ENCODE data around the gene SUMF2.
"Not testable (repeated sequence)": the region's sequence is repeated elsewhere in the genome, so short reads cannot be mapped to it uniquely, and the experiment has no call there.

The SUMF2 gene

DNA sequence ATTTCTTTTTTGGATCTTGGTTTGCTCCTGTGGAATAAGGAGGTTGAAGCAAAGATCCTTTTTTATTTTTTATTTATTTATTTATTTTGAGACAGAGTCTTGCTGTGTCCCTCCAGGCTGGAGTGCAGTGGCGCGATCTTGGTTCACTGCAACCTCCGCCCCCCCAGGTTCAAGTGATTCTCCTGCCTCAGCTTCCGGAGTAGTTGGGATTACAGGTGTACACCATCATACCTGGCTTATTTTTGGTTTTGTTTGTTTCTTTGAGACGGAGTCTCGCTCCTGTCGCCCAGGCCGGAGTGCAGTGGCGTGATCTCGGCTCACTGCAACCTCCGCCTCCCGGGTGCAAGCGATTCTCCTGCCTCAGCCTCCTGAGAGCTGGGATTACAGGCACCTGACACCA, 2.3 kb downstream of the SUMF2 start:
- not testable (repeated sequence) for DNase-seq

DNA sequence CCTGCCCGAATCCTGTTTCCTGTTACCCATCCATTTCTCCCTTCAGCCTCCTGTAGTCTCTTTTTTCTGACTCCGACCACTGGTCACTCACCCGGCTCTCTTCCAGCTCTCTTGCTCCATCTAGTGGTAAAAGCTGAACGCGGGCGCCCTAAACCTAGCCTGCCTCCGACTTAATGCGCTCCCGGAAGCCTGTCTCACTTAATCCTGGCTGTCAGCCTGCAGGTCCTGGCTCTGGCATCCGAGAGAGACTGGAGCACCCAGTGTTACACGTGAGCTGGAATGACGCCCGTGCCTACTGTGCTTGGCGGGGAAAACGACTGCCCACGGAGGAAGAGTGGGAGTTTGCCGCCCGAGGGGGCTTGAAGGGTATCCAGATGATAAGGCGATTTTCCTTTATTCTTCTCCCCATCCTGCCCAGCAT, 10.3 kb downstream of the SUMF2 start:
- peak; percentile 52 to 97 for DNase-seq

DNA sequence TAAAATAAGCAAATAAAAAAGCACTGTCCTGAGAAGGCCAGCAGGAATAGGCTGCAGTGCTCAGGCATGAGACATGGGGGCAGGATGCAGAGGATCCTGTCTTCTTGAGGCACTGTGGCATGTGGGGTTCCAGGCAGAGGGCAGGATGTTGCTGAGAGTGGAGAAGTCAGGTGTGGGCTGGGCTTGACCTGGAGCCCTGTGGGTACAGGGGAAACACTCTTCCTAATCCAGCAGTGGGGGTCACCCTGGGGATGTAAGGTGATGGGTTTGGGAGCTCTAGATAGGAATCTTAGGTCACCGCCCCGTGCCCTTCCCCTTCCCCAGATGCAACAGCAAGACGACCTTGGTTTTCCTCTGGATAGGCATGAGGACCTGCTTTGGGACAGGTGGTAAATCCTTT, 13.6 kb downstream of the SUMF2 start:
- DNase-seq: no peak

DNA sequence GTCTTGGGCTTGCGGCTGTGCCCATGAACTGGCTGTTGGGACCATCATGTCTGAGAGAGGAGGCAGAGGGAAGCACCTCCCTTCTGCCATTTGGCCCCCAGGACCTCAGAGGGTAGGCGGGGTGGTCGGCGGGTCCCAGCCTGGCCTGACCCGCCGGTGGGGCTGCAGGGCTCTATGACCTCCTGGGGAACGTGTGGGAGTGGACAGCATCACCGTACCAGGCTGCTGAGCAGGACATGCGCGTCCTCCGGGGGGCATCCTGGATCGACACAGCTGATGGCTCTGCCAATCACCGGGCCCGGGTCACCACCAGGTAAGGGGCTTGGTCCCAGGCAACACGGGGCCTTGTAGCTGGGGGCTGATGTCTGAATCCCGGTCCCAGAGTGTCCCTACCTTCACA, 14.1 kb downstream of the SUMF2 start:
- no peak for DNase-seq

DNA sequence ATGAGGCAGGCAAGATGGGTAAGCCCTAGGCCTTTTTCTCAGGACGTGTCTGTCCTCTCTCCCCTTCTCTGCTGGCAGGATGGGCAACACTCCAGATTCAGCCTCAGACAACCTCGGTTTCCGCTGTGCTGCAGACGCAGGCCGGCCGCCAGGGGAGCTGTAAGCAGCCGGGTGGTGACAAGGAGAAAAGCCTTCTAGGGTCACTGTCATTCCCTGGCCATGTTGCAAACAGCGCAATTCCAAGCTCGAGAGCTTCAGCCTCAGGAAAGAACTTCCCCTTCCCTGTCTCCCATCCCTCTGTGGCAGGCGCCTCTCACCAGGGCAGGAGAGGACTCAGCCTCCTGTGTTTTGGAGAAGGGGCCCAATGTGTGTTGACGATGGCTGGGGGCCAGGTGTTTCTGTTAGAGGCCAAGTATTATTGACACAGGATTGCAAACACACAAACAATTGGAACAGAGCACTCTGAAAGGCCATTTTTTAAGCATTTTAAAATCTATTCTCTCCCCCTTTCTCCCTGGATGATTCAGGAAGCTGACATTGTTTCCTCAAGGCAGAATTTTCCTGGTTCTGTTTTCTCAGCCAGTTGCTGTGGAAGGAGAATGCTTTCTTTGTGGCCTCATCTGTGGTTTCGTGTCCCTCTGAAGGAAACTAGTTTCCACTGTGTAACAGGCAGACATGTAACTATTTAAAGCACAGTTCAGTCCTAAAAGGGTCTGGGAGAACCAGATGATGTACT, 15.5 kb downstream of the SUMF2 start:
- DNase-seq: no peak

DNA sequence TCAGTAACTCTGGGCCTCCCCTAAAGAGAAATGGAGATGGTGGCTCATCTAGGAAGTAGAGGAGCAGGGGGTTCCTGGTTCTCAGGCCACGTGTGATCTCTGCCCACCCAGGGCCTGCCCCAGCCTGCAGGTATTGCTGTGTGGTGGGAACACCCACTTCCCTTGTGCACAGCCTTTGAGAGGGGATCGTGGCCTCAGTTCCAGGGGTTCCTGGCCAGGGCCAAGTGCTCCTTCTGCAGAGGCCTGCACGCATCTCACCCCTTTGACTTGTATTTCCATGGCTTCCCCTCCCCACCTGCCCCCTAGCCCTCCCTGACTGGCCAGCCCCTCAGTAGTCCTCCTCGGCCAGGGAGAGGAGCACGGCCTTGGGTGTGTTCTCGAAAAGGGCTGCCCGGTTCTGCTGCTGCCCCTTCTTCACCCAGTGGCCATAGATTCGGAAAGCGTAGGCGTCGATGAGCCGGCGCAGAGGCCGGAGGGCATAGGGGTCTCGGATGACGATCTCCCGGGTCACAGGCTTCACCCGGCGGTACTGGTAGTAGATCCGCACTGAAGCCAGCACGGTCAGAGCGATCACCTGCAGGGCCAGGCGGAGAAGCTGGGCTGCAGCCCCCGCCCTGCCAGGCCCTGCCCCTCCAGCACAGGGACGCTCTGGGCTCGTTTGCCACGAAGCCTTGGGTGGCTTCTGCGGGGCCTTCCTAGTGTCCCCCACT, 16.8 kb downstream of the SUMF2 start:
- DNase-seq: not testable (repeated sequence)

DNA sequence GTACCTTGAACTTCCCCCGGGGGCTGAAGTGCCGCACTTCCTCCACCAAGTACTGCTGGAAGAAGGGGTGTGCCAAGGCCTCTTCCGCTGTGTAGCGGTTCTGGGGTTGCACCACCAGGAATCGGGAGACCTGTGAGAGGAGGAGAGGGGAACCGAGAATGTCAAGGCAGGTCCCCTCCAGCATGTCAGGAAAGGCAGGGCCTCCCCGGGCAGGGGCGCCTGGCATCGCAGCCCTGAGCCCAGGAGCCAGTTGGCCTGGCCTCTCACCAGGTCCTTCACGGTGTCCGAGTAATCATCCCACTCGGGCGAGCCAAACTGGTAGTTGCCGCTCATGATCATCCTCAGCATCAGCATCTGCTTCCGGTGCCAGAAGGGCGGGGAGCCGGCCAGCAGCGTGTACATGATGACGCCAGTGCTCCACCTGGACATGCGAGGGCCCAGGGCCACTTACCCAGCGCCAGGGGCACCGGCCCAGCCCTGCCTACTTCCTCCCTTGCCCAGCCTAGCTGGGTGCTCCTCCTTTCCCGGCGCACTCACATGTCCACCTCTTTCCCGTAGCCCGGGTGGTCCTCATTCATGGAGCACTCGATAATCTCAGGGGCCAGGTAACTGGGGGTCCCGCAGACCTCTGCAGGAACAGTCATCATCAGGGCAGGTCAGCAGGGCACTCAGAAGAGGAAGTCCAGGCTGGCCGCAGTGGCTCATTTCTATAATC, 17.7 kb downstream of the SUMF2 start:
- no peak for DNase-seq

DNA sequence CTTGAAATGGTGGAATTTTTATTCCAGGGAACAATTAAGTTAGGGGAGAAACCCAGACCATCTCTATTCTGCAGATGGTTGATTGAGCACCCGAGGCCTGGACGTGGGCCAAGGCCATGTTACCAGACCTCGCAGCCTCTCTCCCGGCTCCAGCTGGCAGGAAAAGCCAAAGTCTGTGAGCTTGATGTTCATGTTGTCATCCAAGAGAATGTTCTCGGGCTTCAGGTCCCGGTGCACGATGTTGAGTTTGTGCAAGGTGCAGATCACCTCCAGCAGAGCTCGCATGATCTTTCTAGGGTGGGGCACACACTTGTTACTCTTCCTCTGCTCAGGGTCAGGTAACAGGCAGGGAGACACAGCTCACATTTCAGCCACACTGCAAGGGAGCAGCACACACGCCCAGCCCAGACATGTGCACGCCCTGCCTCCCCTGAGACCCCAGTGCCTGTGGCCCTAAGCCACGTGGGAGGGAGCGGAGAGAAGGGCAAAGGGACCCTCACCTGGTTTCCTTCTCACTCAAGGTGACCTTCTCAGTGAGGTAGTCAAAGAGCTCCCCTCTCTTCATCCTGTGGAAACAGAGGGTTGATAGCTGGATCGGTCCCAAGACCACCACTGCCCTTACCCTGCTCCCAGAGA, 19.2 kb downstream of the SUMF2 start:
- no peak for DNase-seq

DNA sequence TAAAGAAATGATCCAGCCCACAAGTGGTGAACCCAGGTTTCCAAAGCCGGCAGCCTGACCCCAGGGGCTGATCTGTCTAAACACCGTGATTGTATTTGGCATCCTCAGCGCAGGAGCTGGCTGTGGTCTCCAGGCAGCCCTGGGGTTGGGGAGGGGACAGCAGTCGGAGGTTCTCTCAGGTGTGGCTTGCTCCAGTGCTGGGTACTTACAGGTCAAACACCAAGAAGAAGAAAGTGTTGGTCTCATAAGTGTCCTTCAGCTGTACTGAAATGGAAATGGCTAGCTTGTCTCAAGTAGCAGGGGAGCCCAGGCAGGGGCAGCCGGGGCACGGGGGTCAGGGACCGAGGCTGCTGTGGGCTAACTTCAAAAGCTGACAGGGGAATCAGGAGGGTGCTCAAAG, 22.7 kb downstream of the SUMF2 start:
- DNase-seq: no peak

DNA sequence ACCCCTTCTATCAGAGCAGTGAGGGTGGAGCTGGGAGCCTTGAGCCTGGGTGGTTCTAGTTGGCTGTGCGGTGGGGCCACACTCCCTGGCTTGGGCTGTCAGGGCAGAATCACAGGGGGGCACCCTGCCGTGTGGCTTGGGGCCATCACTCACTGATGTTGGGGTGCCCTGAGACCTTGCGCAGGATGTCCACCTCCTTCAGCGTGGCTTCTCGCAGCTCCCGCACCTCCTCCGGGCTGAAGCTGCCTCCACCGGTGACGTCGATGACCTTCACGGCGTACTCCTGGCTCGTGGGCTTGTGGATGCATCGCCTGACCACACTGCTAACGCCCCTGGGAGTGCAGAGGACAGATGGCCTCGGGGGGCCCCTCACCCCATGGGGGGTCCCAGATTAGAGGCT, 23.4 kb downstream of the SUMF2 start:
- no peak for DNase-seq

DNA sequence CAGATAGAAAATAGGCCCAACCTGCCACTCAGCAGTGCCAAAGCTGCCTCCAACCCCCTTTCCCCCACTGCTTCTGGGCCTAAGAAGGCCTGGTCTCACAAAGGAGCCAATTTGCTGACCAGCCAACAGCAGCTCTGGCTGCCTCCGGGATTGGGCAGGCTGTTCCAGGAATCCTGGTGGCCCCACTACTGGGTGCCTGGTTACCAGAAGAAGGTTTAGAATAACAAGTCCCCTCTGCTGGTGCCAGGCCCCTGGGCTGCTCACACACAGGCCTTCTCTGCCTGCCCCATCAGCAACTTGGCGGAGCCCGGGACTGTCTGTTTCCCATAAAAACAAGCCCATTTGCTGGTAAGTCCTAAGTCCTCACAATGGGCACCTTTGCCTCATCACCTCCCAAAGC, 27.5 kb downstream of the SUMF2 start:
- no peak for DNase-seq

DNA sequence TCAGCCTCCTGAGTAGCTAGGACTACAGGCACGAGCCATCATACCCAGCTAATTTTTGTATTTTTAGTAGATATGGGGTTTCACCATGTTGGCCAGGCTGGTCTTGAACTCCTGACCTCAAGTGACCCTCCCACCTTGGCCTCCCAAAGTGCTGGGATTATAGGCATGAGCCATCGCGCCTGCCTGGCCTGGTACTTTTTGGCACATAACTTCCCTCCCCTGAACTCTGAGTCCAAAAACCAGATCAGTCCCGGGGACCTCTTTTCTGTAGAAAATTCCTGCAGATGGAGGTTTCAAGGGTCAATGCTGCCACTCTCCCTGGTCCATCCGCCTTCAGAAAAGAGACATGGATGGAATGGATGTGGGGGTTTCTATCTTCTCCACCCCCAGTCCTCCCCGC, 28.3 kb downstream of the SUMF2 start:
- not testable (repeated sequence) for DNase-seq

DNA sequence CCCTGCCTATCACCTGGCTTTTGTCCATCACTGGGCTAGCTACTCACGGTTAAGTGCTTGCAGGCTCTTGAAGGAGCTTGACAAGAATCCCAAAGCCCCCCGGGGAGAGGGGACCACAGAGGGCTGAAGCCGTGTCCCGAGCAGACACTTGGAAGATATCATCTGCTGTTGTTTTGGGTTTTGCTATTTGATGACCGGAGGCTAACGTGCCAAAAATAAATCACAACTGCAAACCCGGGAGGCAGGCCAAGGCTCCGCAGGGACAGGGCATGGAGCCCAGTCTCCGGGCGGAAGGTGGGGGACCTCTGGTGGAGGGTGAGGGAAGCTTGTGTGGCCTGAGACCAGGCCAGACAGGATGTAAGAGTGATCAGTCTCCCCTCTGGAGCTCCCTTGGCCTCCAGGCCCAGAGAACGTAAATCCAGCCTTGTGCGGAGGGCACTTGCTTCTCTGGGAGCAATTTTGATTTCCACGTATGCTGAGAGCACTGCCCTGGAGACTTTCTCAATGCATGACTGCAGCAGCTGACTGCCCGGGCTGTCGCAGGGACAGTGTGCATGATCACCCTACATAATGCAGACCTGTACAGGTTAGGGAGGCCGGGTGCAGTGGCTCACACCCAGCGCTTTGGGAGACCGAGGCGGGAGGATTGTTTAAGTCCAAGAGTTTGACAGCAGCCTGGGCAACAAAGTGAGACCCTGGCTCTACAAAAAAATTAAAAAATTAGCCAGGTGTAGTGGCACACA, 28.9 kb downstream of the SUMF2 start, which contains the start of gene PHKG1:
PHKG1 (minus strand) TSS at position 164 of the 743 bp plus-strand sequence. CDS start 4,011 bp downstream, outside the sequence.
- no peak for DNase-seq

DNA sequence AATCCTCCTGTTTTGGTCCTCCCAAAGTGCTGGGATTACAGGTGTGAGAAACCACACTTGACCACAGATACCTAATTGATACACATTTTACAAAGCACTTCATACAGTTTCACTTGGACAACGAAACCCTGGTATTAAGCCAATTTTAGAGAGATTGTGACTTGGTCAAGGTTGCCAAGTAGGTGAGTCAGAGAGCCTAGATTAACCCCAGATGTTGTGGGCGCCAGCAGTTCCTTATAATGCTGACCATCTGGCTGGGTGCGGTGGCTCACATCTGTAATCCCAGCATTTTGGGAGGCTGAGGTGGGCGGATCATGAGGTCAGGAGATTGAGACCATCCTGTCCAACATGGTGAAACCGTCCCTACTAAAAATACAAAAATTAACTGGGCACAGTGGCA, 33.6 kb downstream of the SUMF2 start:
- peak; percentile 14 to 40 for DNase-seq

DNA sequence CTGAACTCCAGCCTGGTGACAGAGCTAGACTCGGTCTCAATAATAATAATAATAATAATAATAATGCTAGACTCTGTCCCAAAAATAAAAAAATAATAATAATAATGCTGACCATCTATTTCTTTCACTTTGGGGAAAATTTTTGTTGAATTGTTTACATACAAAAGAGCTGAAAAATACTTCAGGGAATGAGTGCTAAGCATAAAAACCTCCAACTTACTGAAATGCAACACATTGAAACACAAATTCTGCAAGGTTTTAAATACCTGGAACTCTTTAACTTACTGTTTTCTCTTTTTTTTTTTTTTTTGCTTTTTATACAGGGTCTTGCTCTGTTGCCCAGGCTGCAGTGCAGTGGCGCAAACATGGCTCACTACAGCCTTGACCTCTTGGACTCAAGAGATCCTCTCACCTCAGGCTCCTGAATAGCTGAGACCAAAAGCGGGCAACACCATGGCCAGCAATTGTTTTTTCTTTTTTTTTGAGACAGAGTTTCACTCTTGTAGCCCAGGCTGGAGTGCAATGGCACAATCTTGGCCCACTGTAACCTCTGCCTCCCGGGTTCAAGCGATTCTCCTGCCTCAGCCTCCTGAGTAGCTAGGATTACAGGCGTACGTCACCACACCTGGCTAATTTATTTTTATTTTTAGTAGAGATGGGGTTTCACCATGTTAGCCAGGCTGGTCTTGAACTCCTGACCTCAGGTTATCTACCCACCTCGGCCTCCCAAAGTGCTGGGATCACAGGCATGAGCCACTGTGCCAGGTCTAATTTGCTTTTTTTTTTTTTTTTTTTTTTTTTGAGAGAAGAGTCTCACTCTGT, 34.3 kb downstream of the SUMF2 start:
- DNase-seq: not testable (repeated sequence)

DNA sequence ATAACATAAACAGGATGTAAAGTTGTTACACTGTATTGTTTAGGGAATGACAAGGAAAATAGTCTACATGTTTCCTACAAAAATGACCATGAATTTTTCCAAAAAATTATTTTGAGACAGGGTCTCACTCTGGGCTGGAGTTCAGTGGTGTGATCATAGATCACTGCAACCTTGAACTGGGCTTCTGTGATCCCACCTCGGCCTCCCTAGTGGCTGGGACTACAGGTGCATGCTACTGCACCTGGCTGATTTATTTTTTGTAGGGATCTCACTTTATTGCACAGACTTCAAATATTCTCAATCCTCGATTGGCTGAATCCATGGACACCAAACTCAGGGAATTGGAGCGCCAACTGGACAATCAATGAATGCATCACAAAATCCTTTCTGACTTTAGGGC, 35.6 kb downstream of the SUMF2 start:
- DNase-seq: no peak

DNA sequence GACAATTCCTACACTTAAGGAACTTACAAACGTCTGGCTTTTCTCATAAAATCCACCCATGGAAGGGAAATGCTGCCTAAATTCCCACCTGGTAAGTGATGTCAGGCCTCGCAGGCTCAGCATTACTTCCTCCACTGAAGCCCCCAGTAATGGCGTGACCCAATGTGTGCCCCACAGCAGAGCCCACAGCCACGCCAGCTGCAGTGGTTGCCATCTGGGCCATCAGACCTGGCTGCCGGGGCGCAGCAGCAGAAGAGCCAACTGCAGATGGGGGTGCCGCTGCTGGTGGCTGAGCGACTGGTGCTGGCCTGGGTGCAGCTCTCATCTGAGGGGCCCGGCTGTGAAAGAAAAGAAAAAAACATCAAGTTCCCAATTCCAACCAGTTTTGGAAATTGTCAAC, 40.1 kb downstream of the SUMF2 start:
- not testable (repeated sequence) for DNase-seq

DNA sequence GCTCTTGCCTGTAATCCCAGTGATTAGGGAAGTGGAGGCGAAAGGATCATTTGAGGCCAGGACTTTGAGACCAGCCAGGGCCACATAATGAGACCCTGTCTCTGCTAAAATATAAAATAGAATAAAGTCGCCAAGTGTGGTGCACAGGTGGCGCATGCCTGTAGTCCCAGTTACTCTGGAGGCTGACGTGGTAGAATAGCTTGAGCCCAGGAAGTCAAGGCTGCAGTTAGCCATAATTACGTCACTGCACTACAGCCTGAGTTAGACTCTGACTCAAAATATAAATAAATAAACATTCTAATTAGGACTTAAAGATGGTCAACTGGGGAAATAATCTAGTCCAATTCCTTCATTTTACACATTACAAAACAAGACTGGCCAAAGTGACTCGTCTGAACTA, 41.4 kb downstream of the SUMF2 start:
- DNase-seq: peak; percentile 28 to 39

DNA sequence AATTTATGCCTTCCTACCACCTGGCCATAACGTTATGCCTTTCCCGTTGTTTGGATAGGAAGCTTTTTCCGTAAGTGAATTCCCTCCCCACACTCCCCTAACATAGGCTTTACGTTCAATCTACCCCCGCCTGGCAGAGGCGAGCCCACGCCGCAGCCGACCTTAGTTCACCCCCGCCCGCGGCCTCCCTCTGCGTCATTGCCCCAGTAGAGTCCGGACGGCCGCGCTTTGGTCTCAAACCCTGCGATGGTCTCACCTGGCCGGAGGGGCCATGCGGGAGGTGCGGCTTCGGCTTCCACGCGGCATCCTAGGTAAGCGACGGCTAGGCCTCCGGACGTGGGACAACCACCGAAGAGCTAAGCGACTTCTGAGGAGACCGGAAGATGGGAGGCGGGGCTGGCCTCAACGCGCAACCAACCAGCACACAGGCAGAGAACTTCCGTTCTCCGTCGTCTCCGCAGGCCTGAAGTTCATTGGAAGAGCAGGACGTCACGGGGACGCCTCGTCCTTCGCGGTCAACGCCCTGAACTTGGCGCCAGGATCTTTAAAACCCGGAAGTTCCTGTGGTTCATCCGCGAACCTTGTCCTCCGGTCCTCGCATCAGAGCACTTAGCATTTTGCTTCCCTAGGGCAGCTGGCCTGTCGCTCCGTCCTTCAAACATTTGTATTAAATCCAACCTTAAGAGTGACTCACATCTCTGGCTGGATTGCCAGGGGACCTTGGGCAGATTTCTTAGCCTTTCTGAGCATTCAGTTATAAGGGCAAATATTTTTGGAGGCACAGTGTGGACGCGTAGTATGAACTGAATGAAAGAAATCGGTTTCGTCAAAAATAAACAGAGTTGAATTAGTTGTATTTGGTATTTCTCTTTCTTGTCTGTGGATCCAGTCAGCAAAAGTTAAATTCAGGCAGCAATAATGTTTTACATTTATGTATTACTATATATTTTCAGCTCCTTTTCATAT, 42.3 kb downstream of the SUMF2 start, which contains the start of gene CHCHD2:
CHCHD2 (minus strand) TSS at position 369 of the 966 bp plus-strand sequence; CDS start at position 306, 63 bp downstream.
- DNase-seq: peak; percentile 97 to 99

DNA sequence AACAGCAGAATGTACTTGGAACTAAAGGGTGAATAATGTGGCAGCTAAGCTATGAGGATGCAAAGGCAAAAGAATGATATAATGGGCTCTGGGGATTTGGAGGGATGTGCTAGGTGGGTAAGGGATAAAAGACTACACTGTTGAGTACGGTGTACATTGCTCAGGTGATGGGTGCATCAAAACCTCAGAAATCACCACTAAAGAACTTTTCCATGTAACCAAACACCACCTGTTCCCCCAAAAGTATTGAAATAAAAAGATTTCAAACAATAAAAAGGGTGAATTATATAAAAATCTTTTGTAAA, 43.8 kb downstream of the SUMF2 start:
- no peak for DNase-seq
